Brain microvascular endothelial cell (primary cell): ENCODE measurements around the gene SLC66A2.
"Not testable (repeated sequence)": the region's sequence is repeated elsewhere in the genome, so short reads cannot be mapped to it uniquely, and the experiment has no call there.

Experiments
- DNase-seq: peaks from one replicate; pipeline ENCODE4 v3.0.0-alpha.2; 2020
- H3K27ac ChIP-seq: fragments of 250-450 bp; sonication (Bioruptor Pico); 2 replicates; pipeline ENCODE4 v1.5.1; 2020; ENCODE audit warnings: mild to moderate bottlenecking, moderate library complexity
- H3K27me3 ChIP-seq: fragments of 250-450 bp; sonication (Bioruptor Pico); replicated peaks from 2 replicates; pipeline ENCODE4 v1.5.1; 2020; ENCODE audit warnings: mild to moderate bottlenecking
- H3K36me3 ChIP-seq: fragments of 250-450 bp; sonication (Bioruptor Pico); replicated peaks from 2 replicates; pipeline ENCODE4 v1.5.1; 2020; ENCODE audit warnings: mild to moderate bottlenecking
- H3K4me3 ChIP-seq: 2 replicates; pipeline ENCODE4 v1.5.1; 2011; ENCODE audit warnings: low read depth, mild to moderate bottlenecking, control low read depth, low read length, moderate library complexity
- CTCF ChIP-seq: IDR thresholded peaks from 2 replicates; pipeline ENCODE4 v1.5.1; 2011; ENCODE audit warnings: low read depth, mild to moderate bottlenecking, moderate library complexity, low read length, control low read depth, inconsistent platforms; ENCODE audit errors: missing control alignments
- in situ Hi-C: cut with HindIII; loops from 2 replicates; pipeline ENCODE4 v1.10.0; 2017; ENCODE audit warnings: low sequenced_read_pairs, low pct_ligation_motif_present

The SLC66A2 gene

GRCh38 chr18:79962311-79962710, 10.9 kb upstream of the SLC66A2 start:
- DNase-seq, result peak; percentile 41
- no peaks in the 10 kb centered on the region for H3K36me3 ChIP-seq

GRCh38 chr18:79961527-79962291, 10.3 kb upstream of the SLC66A2 start:
- H3K27me3 ChIP-seq, result no peaks in the 10 kb centered on the region
- no peak for DNase-seq
- H3K36me3 ChIP-seq, result no peaks in the 10 kb centered on the region
- in situ Hi-C loops, result no loop called here
- no peak overlapping the region for H3K27ac ChIP-seq
- no peak overlapping the region for H3K4me3 ChIP-seq
- TF ChIP-seq CTCF, result no peak

More at GRCh38 chr18:79962311-79962710, 10.9 kb upstream of the SLC66A2 start:
- Histone ChIP-seq H3K4me3 (no peak overlapping the region), H3K27ac (no peak overlapping the region), H3K27me3 (no peaks in the 10 kb centered on the region)
- in situ Hi-C loops, result no loop called here
- no peak for TF ChIP-seq CTCF

- Histone ChIP-seq H3K4me3 (no peak overlapping the region), H3K36me3 (no peaks in the 10 kb centered on the region), H3K27ac (no peak overlapping the region), H3K27me3 (no peaks in the 10 kb centered on the region)
- no peak for DNase-seq
- in situ Hi-C loops, result no loop called here
- TF ChIP-seq CTCF, result no peak
Measured at GRCh38 chr18:79960921-79961526, 9.6 kb upstream of the SLC66A2 start.

GRCh38 chr18:79960161-79960801, 8.8 kb upstream of the SLC66A2 start:
- H3K4me3 ChIP-seq, in situ Hi-C loops, H3K27ac ChIP-seq, H3K36me3 ChIP-seq, DNase-seq, H3K27me3 ChIP-seq: not testable (repeated sequence)

- in situ Hi-C loops, result no loop called here
- no peak for TF ChIP-seq CTCF
- no peak for DNase-seq
Measured at GRCh38 chr18:79958981-79959380, 7.5 kb upstream of the SLC66A2 start.

GRCh38 chr18:79956276-79956675, 4.8 kb upstream of the SLC66A2 start:
- H3K27ac ChIP-seq, result no peak overlapping the region
- TF ChIP-seq CTCF, result no peak
- H3K27me3 ChIP-seq, result no peaks in the 10 kb centered on the region
- H3K4me3 ChIP-seq, result no peak overlapping the region
- DNase-seq, result no peak
- in situ Hi-C loops, result no loop called here
- H3K36me3 ChIP-seq, result no peaks in the 10 kb centered on the region

More at GRCh38 chr18:79958981-79959380, 7.5 kb upstream of the SLC66A2 start:
- Histone ChIP-seq H3K27ac (no peak overlapping the region), H3K4me3 (no peak overlapping the region), H3K27me3 (no peaks in the 10 kb centered on the region), H3K36me3 (no peaks in the 10 kb centered on the region)
